Liver (tissue), 9 donors: ENCODE results near the gene AGBL4. TPM values are rescaled to one million over a fixed set of nuclear protein-coding genes. Genes with fewer than 3 reads are reported as not detected.

Experiments
- DNase-seq: peaks from one replicate; pipeline ENCODE4 v3.0.0-alpha.2; 2017; ENCODE audit warnings: low spot score
- H3K27ac ChIP-seq, 2 donors: one replicate each; pipeline ENCODE4 v1.7.0; 2013; ENCODE audit warnings: inconsistent platforms in 2 of 2, low read length in 2 of 2, control low read depth in 1 of 2, low read depth in 1 of 2, mild to moderate bottlenecking in 1 of 2
- H3K27me3 ChIP-seq, 4 donors: one replicate each; pipeline versions ENCODE4 v1.6.1 to v1.7.0; 2013; ENCODE audit warnings: low read length in 3 of 4, inconsistent platforms in 1 of 4, mild to moderate bottlenecking in 1 of 4, moderate library complexity in 1 of 4; ENCODE audit not compliant: control insufficient read depth in 4 of 4, insufficient read depth in 4 of 4
- H3K36me3 ChIP-seq, 4 donors: one replicate each; pipeline versions ENCODE4 v1.6.1 to v1.7.0; 2013; ENCODE audit warnings: low read length in 3 of 4, mild to moderate bottlenecking in 3 of 4, low read depth in 1 of 4, moderate library complexity in 1 of 4; ENCODE audit not compliant: control insufficient read depth in 4 of 4, insufficient read depth in 3 of 4
- H3K4me1 ChIP-seq, 4 donors: one replicate each; pipeline versions ENCODE4 v1.6.1 to v1.7.0; 2013; ENCODE audit warnings: low read length in 3 of 4, mild to moderate bottlenecking in 3 of 4, moderate library complexity in 1 of 4; ENCODE audit not compliant: control insufficient read depth in 4 of 4, insufficient read depth in 4 of 4
- H3K4me3 ChIP-seq, 3 donors: one replicate each; pipeline versions ENCODE4 v1.6.1 to v1.7.0; 2013; ENCODE audit warnings: low read length in 3 of 3, control low read depth in 1 of 3, low read depth in 1 of 3, mild to moderate bottlenecking in 1 of 3
- H3K9ac ChIP-seq, 2 donors: one replicate each; pipeline ENCODE4 v1.7.0; 2013; ENCODE audit warnings: low read length in 2 of 2, mild to moderate bottlenecking in 2 of 2, moderate library complexity in 2 of 2, control low read depth in 1 of 2, low read depth in 1 of 2
- H3K9me3 ChIP-seq, 4 donors: one replicate each; pipeline versions ENCODE4 v1.6.1 to v1.7.0; 2013; ENCODE audit warnings: low read length in 3 of 4; ENCODE audit not compliant: control insufficient read depth in 4 of 4
- EGR1 ChIP-seq, 2 donors: IDR thresholded peaks; 2 replicates each; pipeline ENCODE4 v1.6.1; 2016 to 2018; ENCODE audit warnings: antibody characterized with exemption in 2 of 2, low read depth in 2 of 2
- FOXA1 ChIP-seq: IDR thresholded peaks from 2 replicates; pipeline ENCODE4 v1.6.1; 2016; ENCODE audit warnings: antibody characterized with exemption
- FOXA2 ChIP-seq: IDR thresholded peaks from 2 replicates; pipeline ENCODE4 v1.6.1; 2016; ENCODE audit warnings: antibody characterized with exemption
- HNF4A ChIP-seq, 2 donors: conservative IDR thresholded peaks; 2 replicates each; pipeline ENCODE4 v1.6.1; 2016; ENCODE audit warnings: antibody characterized with exemption in 2 of 2, mild to moderate bottlenecking in 2 of 2
- HNF4G ChIP-seq: IDR thresholded peaks from 2 replicates; pipeline ENCODE4 v1.6.1; 2016; ENCODE audit warnings: antibody characterized with exemption
- JUND ChIP-seq, 2 donors: IDR thresholded peaks; 2 replicates each; pipeline ENCODE4 v1.6.1; 2016; ENCODE audit warnings: antibody characterized with exemption in 2 of 2
- NR2F2 ChIP-seq: IDR thresholded peaks from 2 replicates; pipeline ENCODE4 v1.6.1; 2016; ENCODE audit warnings: antibody characterized with exemption
- RAD21 ChIP-seq, 2 donors: IDR thresholded peaks; 2 replicates each; pipeline ENCODE4 v1.6.1; 2016; ENCODE audit warnings: antibody characterized with exemption in 2 of 2, mild to moderate bottlenecking in 2 of 2
- RXRA ChIP-seq, 2 donors: IDR thresholded peaks; 2 replicates each; pipeline ENCODE4 v1.6.1; 2017 to 2018; ENCODE audit warnings: antibody characterized with exemption in 2 of 2, mild to moderate bottlenecking in 1 of 2
- SP1 ChIP-seq: IDR thresholded peaks from 2 replicates; pipeline ENCODE4 v1.6.1; 2018; ENCODE audit warnings: antibody characterized with exemption, mild to moderate bottlenecking
- TAF1 ChIP-seq: conservative IDR thresholded peaks from 2 replicates; pipeline ENCODE4 v1.6.1; 2016; ENCODE audit warnings: antibody characterized with exemption, mild to moderate bottlenecking
- YY1 ChIP-seq: IDR thresholded peaks from 2 replicates; pipeline ENCODE4 v1.6.1; 2016; ENCODE audit warnings: antibody characterized with exemption, mild to moderate bottlenecking
- WGBS: extraction: QIAGEN DNeasy Blood & Tissue Kit; methylation state at CpG from one replicate; pipeline ENCODE4 v1.1.7; 2013; 5-methylcytosine and 5-hydroxymethylcytosine counted together
- polyA plus RNA-seq, 2 donors: library from polyadenylated mRNA; stranded (reverse) in 1 of 2; unstranded in 1 of 2; fragments of 200-250 nt in 1 of 2; fragments of >200 nt in 1 of 2; fragmentation: Nextera tagmentation in 1 of 2; extraction: Ambion mirVana in 1 of 2; gene quantifications; one replicate each; pipeline versions ENCODE4 v1.2.1 to v1.2.3, GENCODE V29; 2013 to 2015
- total RNA-seq, 2 donors: library from RNA; depleted of rRNA; stranded (reverse); fragments of >200 nt; gene quantifications; one replicate each; pipeline ENCODE4 v1.2.3, GENCODE V29; 2014
- TF ChIP-seq, protein P1 (sequence below): IDR thresholded peaks from 2 replicates; pipeline ENCODE4 v1.6.1; 2016; ENCODE audit warnings: antibody characterized with exemption, mild to moderate bottlenecking
- TF ChIP-seq, protein P2 (sequence below): IDR thresholded peaks from 2 replicates; pipeline ENCODE4 v1.6.1; 2016; ENCODE audit warnings: antibody characterized with exemption
- TF ChIP-seq, protein P3 (sequence below): IDR thresholded peaks from 2 replicates; pipeline ENCODE4 v1.6.1; 2016; ENCODE audit warnings: antibody characterized with exemption
- TF ChIP-seq, protein P4 (sequence below): fragments of 150-350 bp; IDR thresholded peaks from 2 replicates; pipeline ENCODE4 v1.5.1; 2017; ENCODE audit warnings: improper control_type of control experiment, low read depth, low read length; ENCODE audit not compliant: missing input control
- donor health status: healthy.
- donor health status: healthy.
- donor health status: healthy.
- donor health status: healthy.
- donor health status: healthy.

AGBL4 gene
- total and polyA plus RNA-seq, 4 donors: 0.75 to 0.76 TPM; not detected in 2

DNA sequence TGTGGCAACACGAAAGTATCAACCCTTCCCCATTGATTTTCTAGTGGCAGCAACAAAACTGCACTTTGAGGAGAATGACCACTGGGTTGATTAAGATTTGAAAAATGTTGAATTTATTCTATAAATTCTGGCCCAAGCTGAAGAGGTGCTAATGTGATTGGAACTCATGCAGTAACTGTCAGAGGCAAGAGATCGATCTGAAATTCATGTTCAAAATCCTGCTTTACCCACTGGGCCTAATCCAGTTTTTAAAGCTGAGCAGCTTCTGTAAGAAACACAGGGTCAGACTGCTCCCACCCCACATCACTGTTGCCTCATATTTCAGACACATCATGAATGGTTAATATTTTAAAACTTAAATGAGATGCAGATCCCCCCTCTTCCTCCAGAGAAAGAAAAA is 629.6 kb downstream of the AGBL4 start (continued):
- TF ChIP-seq HNF4G: no peak
- TF ChIP-seq RAD21 (IDR thresholded peaks at IDR 0.05): no peak

DNA sequence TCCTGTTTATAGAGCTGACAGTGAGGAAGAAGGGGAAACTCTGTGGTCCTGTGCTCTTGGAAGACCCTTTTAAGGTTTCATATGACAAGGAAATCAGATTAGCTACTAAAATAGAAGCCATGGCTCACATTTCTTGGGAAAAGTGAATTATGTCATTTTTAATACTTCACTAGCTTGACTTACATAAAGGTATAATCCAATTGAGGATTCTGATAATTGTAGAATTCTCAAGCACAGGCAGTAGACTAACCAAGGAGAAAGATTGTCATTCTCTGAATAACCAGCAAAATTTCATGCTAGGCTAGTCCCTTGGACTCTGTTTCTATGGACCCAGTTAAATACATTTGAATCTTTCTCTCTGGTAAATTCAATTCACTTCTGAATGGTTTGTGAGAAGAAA is 634.1 kb downstream of the AGBL4 start:
- H3K4me1 ChIP-seq: peaks cover 0 to 2% (median 0%) of the 10 kb centered on the region in 4 donors
- H3K27ac ChIP-seq: no peak overlapping the region
- H3K9me3 ChIP-seq: no peaks in the 10 kb centered on the region
- no peak overlapping the region for H3K4me3 ChIP-seq
- DNase-seq: no peak
- H3K27me3 ChIP-seq: no peaks in the 10 kb centered on the region
- TF ChIP-seq YY1 (no peak), RXRA (IDR thresholded peaks at IDR 0.05) (no peak), RAD21 (IDR thresholded peaks at IDR 0.05) (no peak), FOXA2 (no peak), NR2F2 (no peak), HNF4A (conservative IDR thresholded peaks at IDR 0.05) (no peak), TAF1 (no peak), FOXA1 (no peak), SP1 (no peak)
- TF ChIP-seq, protein P1, sequence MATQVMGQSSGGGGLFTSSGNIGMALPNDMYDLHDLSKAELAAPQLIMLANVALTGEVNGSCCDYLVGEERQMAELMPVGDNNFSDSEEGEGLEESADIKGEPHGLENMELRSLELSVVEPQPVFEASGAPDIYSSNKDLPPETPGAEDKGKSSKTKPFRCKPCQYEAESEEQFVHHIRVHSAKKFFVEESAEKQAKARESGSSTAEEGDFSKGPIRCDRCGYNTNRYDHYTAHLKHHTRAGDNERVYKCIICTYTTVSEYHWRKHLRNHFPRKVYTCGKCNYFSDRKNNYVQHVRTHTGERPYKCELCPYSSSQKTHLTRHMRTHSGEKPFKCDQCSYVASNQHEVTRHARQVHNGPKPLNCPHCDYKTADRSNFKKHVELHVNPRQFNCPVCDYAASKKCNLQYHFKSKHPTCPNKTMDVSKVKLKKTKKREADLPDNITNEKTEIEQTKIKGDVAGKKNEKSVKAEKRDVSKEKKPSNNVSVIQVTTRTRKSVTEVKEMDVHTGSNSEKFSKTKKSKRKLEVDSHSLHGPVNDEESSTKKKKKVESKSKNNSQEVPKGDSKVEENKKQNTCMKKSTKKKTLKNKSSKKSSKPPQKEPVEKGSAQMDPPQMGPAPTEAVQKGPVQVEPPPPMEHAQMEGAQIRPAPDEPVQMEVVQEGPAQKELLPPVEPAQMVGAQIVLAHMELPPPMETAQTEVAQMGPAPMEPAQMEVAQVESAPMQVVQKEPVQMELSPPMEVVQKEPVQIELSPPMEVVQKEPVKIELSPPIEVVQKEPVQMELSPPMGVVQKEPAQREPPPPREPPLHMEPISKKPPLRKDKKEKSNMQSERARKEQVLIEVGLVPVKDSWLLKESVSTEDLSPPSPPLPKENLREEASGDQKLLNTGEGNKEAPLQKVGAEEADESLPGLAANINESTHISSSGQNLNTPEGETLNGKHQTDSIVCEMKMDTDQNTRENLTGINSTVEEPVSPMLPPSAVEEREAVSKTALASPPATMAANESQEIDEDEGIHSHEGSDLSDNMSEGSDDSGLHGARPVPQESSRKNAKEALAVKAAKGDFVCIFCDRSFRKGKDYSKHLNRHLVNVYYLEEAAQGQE: no peak
- TF ChIP-seq, protein P2, sequence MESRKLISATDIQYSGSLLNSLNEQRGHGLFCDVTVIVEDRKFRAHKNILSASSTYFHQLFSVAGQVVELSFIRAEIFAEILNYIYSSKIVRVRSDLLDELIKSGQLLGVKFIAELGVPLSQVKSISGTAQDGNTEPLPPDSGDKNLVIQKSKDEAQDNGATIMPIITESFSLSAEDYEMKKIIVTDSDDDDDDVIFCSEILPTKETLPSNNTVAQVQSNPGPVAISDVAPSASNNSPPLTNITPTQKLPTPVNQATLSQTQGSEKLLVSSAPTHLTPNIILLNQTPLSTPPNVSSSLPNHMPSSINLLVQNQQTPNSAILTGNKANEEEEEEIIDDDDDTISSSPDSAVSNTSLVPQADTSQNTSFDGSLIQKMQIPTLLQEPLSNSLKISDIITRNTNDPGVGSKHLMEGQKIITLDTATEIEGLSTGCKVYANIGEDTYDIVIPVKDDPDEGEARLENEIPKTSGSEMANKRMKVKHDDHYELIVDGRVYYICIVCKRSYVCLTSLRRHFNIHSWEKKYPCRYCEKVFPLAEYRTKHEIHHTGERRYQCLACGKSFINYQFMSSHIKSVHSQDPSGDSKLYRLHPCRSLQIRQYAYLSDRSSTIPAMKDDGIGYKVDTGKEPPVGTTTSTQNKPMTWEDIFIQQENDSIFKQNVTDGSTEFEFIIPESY: no peak
- TF ChIP-seq, protein P3, sequence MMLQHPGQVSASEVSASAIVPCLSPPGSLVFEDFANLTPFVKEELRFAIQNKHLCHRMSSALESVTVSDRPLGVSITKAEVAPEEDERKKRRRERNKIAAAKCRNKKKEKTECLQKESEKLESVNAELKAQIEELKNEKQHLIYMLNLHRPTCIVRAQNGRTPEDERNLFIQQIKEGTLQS: no peak
- H3K9ac ChIP-seq: no peak overlapping the region
- H3K36me3 ChIP-seq: no peaks in the 10 kb centered on the region

DNA sequence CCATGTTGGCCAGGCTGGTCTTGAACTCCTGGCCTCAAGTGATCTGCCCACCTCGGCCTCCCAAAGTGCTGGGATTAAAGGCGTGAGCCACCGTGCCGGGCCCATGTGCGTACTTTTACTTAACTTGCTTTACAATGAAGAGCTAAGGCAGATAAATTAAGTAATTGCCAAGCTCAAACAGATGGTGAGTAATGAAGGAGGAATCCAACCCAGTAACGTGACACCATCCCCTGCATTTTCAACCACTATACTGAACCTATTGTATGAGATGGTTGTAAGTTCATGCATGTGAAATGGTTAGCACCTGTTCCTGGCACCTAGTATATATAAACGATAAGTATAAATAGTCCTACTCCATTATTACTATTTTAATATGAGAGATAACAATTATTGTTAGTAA is 659.1 kb downstream of the AGBL4 start:
- Histone ChIP-seq H3K4me3 (no peak overlapping the region), H3K9ac (no peak overlapping the region), H3K27me3 (no peaks in the 10 kb centered on the region), H3K9me3 (no peaks in the 10 kb centered on the region), H3K36me3 (no peaks in the 10 kb centered on the region), H3K27ac (no peak overlapping the region), H3K4me1 (no peaks in the 10 kb centered on the region)
- 91% methylated on average over 7 of the region's 7 CpGs for WGBS
- no peak for DNase-seq
- no peak for TF ChIP-seq FOXA1
- TF ChIP-seq, protein P1: no peak
- no peak for TF ChIP-seq RAD21 (IDR thresholded peaks at IDR 0.05)
- no peak for TF ChIP-seq EGR1 (IDR thresholded peaks at IDR 0.05; ENCODE audit: low read depth in 2 of 2)
- no peak for TF ChIP-seq HNF4A (conservative IDR thresholded peaks at IDR 0.05)
- TF ChIP-seq, protein P3: no peak
- TF ChIP-seq SP1: no peak
- no peak for TF ChIP-seq JUND (IDR thresholded peaks at IDR 0.05)
- TF ChIP-seq YY1: no peak
- no peak for TF ChIP-seq NR2F2
- TF ChIP-seq FOXA2: no peak
- TF ChIP-seq, protein P4, sequence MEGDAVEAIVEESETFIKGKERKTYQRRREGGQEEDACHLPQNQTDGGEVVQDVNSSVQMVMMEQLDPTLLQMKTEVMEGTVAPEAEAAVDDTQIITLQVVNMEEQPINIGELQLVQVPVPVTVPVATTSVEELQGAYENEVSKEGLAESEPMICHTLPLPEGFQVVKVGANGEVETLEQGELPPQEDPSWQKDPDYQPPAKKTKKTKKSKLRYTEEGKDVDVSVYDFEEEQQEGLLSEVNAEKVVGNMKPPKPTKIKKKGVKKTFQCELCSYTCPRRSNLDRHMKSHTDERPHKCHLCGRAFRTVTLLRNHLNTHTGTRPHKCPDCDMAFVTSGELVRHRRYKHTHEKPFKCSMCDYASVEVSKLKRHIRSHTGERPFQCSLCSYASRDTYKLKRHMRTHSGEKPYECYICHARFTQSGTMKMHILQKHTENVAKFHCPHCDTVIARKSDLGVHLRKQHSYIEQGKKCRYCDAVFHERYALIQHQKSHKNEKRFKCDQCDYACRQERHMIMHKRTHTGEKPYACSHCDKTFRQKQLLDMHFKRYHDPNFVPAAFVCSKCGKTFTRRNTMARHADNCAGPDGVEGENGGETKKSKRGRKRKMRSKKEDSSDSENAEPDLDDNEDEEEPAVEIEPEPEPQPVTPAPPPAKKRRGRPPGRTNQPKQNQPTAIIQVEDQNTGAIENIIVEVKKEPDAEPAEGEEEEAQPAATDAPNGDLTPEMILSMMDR: no peak
- no peak for TF ChIP-seq HNF4G
- no peak for TF ChIP-seq TAF1
- TF ChIP-seq, protein P2: no peak
